ENCODE results near the gene ALG14.

The ALG14 gene

DNA sequence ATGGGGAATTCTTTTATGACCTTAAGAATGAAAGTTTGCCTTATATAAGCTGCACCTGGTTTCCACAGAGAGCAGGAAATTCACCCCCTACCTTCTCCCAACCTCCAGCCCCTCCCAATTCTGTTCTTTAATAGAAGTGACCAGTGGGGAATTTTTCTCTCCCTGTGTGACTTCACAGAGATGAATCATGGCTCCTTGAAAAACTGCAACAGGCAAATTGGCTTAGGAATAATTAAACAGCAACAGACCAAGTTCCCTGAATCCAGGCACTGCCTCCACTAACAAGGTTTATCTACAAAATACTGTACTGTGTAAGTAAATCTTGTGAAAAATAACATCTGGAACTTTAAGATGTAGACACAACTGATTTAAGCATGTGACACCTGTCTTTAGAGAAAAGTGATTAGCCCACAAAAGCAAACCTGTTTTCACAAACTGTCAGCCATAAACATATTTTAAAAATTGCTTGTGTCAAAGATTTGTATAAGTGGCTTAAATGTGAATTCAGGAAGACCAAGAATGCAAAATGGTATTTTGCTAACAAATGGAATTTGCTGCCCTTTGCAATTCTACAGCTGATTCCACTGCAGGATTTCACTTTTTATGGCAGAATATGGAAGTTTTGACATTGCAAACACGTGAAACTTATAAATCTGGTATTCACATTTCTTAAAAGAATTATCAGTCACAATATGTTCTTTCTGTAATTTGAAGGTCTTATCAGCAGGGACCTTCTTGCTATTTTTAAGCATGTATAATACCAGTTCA, 54.0 kb downstream of the ALG14 start:
- FAIRE-seq, result no peak

DNA sequence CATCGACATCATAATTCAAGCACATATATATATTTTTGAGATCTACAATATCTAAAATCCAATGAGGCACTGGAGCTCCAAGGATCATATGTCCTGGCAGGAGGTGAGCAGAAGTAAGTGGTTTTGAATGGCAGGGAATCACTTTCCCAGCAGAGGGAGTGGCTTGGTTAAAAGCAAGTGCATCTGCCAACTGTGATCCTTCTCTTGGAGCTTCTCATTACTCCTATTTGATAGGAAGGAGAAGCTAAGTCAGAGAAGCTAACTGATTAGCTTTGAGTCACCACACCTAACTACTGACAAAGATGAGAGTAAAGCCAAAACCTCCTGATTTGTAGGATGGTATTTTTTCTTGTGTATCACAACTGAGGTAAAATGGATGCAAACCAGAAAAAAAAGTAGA, 55.0 kb downstream of the ALG14 start:
- no peak for FAIRE-seq
- no peak for TF ChIP-seq POLR2A (IDR thresholded peaks at IDR 0.05; ENCODE audit: low read depth, low read length)
- no peak for TF ChIP-seq PAX5 (IDR thresholded peaks at IDR 0.05; ENCODE audit: insufficient read depth, low read length, severe bottlenecking)
- no peak for TF ChIP-seq TAF1 (IDR thresholded peaks at IDR 0.05; ENCODE audit: low read depth, low read length)
- no peak for TF ChIP-seq POLR2AphosphoS5 (IDR thresholded peaks at IDR 0.05; ENCODE audit: low read depth, low read length)
- no peak for TF ChIP-seq POU2F2 (IDR thresholded peaks at IDR 0.05; ENCODE audit: low read depth, low read length)
- no peak for TF ChIP-seq SPI1 (IDR thresholded peaks at IDR 0.05; ENCODE audit: low read depth, low read length)
- no peak for DNase-seq (ENCODE audit: insufficient read length, low spot score)

More for the DNA sequence above, 54.0 kb downstream of the ALG14 start:
- no peak for TF ChIP-seq POLR2A (IDR thresholded peaks at IDR 0.05; ENCODE audit: low read depth, low read length)
- no peak for TF ChIP-seq POLR2AphosphoS5 (IDR thresholded peaks at IDR 0.05; ENCODE audit: low read depth, low read length)
- TF ChIP-seq PAX5 (IDR thresholded peaks at IDR 0.05; ENCODE audit: insufficient read depth, low read length, severe bottlenecking), result no peak
- TF ChIP-seq POU2F2 (IDR thresholded peaks at IDR 0.05; ENCODE audit: low read depth, low read length), result no peak
- TF ChIP-seq TAF1 (IDR thresholded peaks at IDR 0.05; ENCODE audit: low read depth, low read length), result no peak
- TF ChIP-seq SPI1 (IDR thresholded peaks at IDR 0.05; ENCODE audit: low read depth, low read length), result no peak
- no peak for DNase-seq (ENCODE audit: insufficient read length, low spot score)

DNA sequence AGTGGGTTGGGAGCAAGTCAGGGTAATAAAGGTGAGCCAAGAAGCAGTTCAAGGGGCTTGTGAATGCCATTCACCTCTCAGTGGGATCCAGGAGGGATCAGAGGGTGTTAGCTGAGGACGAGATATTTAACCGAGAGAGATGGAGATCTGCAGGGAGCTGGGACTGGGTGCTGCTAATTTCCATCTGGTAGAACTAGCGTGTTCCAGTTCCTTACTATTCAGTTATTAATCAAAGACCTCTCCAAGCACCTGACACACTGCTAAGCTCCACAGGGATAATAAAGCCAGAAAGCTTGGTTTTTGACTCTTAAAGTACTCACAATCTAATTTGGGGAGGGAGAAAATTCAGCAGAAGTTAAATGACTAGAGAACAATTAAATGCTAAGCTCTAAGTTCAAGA, 57.7 kb downstream of the ALG14 start:
- no peak for TF ChIP-seq POU2F2 (IDR thresholded peaks at IDR 0.05; ENCODE audit: low read depth, low read length)
- no peak for TF ChIP-seq PAX5 (IDR thresholded peaks at IDR 0.05; ENCODE audit: insufficient read depth, low read length, severe bottlenecking)
- TF ChIP-seq POLR2A (IDR thresholded peaks at IDR 0.05; ENCODE audit: low read depth, low read length), result no peak
- TF ChIP-seq POLR2AphosphoS5 (IDR thresholded peaks at IDR 0.05; ENCODE audit: low read depth, low read length), result no peak
- no peak for TF ChIP-seq SPI1 (IDR thresholded peaks at IDR 0.05; ENCODE audit: low read depth, low read length)
- FAIRE-seq (no peak), DNase-seq (ENCODE audit: insufficient read length, low spot score) (no peak)

DNA sequence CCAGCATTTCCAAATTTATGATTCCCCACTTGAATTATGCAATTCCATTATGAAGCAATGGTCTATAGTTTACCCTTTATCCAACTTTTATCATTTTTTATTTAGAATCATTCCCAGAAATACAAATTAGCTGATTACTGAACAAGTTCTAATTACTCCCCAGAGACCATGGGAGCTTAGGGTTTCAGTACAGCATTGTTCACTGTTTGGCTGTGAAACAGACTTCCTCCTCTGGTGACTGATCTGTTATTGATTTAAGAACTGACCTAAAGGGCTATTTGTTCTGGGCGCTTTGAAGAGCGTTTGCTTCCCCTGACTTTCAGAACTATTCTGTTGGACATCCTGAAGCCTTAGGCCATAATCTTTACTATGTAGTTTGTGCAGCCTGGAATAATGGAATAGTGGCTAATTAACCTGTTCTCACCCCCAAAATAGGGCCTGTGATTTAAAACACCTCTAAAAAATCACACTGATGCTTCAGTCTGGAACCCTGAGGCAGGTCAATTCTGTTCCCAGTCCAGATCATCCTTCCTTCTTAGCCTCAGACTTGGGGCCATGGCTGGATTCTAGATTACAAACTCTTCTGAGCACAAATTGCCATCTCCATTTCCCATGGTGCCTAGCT, 58.7 kb downstream of the ALG14 start:
- FAIRE-seq (no peak), DNase-seq (ENCODE audit: insufficient read length, low spot score) (no peak)
- TF ChIP-seq POU2F2 (IDR thresholded peaks at IDR 0.05; ENCODE audit: low read depth, low read length) (no peak), PAX5 (IDR thresholded peaks at IDR 0.05; ENCODE audit: insufficient read depth, low read length, severe bottlenecking) (no peak), POLR2AphosphoS5 (IDR thresholded peaks at IDR 0.05; ENCODE audit: low read depth, low read length) (no peak), SPI1 (IDR thresholded peaks at IDR 0.05; ENCODE audit: low read depth, low read length) (no peak), TAF1 (IDR thresholded peaks at IDR 0.05; ENCODE audit: low read depth, low read length) (no peak), POLR2A (IDR thresholded peaks at IDR 0.05; ENCODE audit: low read depth, low read length) (no peak)

DNA sequence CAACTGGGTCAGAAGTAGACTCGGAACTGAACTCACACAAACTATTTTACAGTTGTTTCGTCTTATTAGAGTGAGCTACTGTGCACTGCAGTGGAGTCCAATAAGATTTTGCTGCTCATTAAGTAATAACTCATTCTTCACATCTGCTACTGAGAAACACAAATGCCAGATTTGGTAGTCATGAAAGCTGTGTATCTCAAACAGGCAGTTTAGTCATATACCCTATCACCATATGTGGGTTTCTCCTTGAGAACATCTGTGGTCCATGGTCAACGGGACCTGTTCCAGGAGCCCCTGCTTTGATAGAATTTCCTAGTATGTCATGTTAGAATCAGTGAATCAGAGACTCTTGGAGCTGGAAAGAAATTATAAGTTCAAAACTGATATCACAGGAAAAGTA, 60.4 kb downstream of the ALG14 start:
- FAIRE-seq (no peak), DNase-seq (ENCODE audit: insufficient read length, low spot score) (no peak)
- TF ChIP-seq POLR2A (IDR thresholded peaks at IDR 0.05; ENCODE audit: low read depth, low read length) (no peak), SPI1 (IDR thresholded peaks at IDR 0.05; ENCODE audit: low read depth, low read length) (no peak), POU2F2 (IDR thresholded peaks at IDR 0.05; ENCODE audit: low read depth, low read length) (no peak), TAF1 (IDR thresholded peaks at IDR 0.05; ENCODE audit: low read depth, low read length) (no peak), PAX5 (IDR thresholded peaks at IDR 0.05; ENCODE audit: insufficient read depth, low read length, severe bottlenecking) (no peak), POLR2AphosphoS5 (IDR thresholded peaks at IDR 0.05; ENCODE audit: low read depth, low read length) (no peak)

DNA sequence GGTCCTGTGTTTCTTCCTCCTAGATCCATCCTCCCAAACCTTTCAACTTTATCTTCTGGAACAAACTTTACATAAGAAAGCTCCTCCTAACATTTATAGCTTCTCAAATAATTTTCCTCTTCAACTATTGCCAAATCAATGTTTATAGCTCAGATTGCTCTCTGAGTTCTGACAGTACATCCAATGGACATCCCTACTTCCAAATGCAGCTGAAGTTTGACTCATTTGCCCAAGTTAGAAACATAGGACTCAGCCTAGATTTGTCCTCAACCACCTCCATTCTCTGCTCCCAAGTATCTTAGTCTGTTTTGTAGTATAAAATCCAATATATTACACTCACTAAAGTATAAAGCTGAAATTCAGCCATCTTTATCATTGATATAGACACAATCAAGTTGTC, 62.6 kb downstream of the ALG14 start:
- FAIRE-seq (no peak), DNase-seq (ENCODE audit: insufficient read length, low spot score) (no peak)
- TF ChIP-seq SPI1 (IDR thresholded peaks at IDR 0.05; ENCODE audit: low read depth, low read length) (no peak), POLR2A (IDR thresholded peaks at IDR 0.05; ENCODE audit: low read depth, low read length) (no peak), POLR2AphosphoS5 (IDR thresholded peaks at IDR 0.05; ENCODE audit: low read depth, low read length) (no peak), POU2F2 (IDR thresholded peaks at IDR 0.05; ENCODE audit: low read depth, low read length) (no peak), PAX5 (IDR thresholded peaks at IDR 0.05; ENCODE audit: insufficient read depth, low read length, severe bottlenecking) (no peak), TAF1 (IDR thresholded peaks at IDR 0.05; ENCODE audit: low read depth, low read length) (no peak)

DNA sequence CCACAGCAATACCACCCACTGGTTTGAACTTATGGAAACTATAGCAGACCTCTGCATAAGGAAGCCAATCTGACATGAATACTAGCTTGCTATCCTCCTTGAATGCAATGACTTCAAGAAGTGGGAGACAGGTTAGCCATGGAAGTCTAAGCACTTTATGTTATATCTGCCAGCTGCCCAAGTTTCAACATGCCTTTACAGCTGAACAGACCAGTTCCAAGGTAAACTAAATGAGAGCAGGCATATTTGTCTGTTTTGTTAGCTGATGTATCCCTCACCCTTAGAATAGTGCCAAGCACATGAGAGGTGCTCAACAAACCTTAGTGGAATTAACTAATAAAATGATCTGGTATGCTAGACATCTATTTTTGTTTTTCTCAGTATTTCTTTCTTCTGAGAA, 65.1 kb downstream of the ALG14 start:
- TF ChIP-seq SPI1 (IDR thresholded peaks at IDR 0.05; ENCODE audit: low read depth, low read length) (no peak), POU2F2 (IDR thresholded peaks at IDR 0.05; ENCODE audit: low read depth, low read length) (no peak), POLR2A (IDR thresholded peaks at IDR 0.05; ENCODE audit: low read depth, low read length) (no peak), TAF1 (IDR thresholded peaks at IDR 0.05; ENCODE audit: low read depth, low read length) (no peak), POLR2AphosphoS5 (IDR thresholded peaks at IDR 0.05; ENCODE audit: low read depth, low read length) (no peak), PAX5 (IDR thresholded peaks at IDR 0.05; ENCODE audit: insufficient read depth, low read length, severe bottlenecking) (no peak)
- DNase-seq (ENCODE audit: insufficient read length, low spot score) (no peak), FAIRE-seq (no peak)

DNA sequence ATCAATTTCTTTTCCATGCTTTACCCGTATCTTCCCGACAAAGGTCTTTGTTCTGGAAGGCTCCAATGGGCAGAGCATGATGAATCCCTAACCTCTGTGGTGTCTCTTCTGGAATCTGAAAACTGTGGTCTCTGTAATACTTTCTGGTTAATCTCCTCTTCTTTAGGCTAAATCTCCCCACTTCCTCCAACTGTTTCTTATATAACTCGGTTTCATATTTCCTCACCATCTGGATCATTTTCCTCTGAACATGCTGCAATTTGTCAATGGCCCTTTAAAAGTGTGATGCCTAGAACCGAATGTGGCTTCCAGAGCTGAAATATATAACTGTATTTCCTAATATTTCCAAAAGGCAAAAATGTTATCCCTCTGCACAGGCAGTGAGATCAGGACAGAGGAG, 66.1 kb downstream of the ALG14 start:
- FAIRE-seq, result no peak
- no peak for DNase-seq (ENCODE audit: insufficient read length, low spot score)
- no peak for TF ChIP-seq POU2F2 (IDR thresholded peaks at IDR 0.05; ENCODE audit: low read depth, low read length)
- no peak for TF ChIP-seq POLR2AphosphoS5 (IDR thresholded peaks at IDR 0.05; ENCODE audit: low read depth, low read length)
- TF ChIP-seq TAF1 (IDR thresholded peaks at IDR 0.05; ENCODE audit: low read depth, low read length), result no peak
- TF ChIP-seq PAX5 (IDR thresholded peaks at IDR 0.05; ENCODE audit: insufficient read depth, low read length, severe bottlenecking), result no peak

DNA sequence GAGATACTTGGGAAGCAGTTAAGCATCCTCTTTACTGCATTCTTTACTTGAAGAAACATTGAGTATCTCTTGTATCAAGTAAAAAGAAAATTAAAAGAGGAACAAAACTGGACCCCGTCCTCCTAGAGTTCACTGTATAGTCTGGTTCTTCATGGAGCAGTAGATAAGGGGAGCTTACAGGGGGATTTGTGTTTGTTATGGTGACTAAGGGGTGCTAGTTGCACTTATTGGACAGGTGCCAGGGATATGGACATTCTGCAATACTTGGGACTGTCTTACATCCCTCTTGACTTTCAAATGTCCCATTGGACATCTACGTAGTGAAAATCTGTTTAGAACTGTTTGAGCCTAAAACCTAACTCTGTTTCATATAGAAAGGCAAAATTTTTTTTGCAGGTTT, 67.2 kb downstream of the ALG14 start:
- no peak for FAIRE-seq
- TF ChIP-seq SPI1 (IDR thresholded peaks at IDR 0.05; ENCODE audit: low read depth, low read length) (no peak), POLR2AphosphoS5 (IDR thresholded peaks at IDR 0.05; ENCODE audit: low read depth, low read length) (no peak), PAX5 (IDR thresholded peaks at IDR 0.05; ENCODE audit: insufficient read depth, low read length, severe bottlenecking) (no peak), POU2F2 (IDR thresholded peaks at IDR 0.05; ENCODE audit: low read depth, low read length) (no peak), POLR2A (IDR thresholded peaks at IDR 0.05; ENCODE audit: low read depth, low read length) (no peak), TAF1 (IDR thresholded peaks at IDR 0.05; ENCODE audit: low read depth, low read length) (no peak)
- no peak for DNase-seq (ENCODE audit: insufficient read length, low spot score)

Measured in GM12891 (cell line).